ENCODE data around the gene MED17.
"Not testable (repeated sequence)": the region's sequence is repeated elsewhere in the genome, so short reads cannot be mapped to it uniquely, and the experiment has no call there.

The MED17 gene

DNA sequence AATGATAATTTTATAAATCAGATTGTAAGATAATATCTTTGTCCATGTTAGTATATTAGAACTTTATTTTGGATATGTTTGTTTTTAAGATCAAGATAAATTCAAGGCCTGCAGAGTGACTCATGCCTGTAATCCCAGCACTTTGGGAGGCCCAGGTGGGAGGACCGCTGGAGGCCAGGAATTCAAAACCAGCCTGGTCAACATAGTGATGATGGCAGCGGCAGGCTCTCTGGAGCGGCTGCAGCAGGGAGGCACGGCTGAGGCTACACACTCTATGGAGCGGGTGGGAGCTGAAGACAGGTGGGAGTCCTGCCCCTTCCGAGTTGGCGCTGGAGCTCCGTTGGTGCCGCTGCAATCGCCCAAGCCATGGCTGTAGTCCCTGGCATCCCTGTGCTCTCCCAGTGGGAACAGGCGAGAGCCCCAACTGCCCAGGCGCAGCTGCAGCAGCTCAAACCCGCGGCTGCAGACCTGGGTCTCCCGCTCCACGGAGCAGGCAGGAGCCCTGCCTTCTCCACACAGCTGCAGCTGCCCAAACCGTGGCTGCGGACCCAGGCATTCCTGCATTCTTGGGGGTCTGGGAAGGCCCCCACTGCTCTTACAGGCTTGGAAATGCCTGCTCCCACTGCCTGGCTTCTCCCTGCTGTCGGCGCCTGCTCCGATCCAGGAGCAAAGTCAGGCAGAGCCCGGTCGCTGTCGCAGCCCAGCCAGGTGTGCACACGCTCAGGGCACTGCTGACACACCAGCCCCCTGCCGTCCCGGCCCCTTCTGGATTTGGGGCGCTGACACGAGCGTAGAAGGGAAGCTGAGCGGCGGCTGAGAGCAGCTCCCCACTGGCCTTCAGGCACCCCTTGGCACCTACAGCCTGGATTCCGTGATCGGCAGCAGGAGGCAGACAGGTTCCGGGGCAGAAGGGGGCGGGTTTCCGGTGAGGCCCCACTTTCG, 25.9 kb upstream of the MED17 start:
- no peak for DNase-seq (ENCODE audit: low read depth, low spot score)

DNA sequence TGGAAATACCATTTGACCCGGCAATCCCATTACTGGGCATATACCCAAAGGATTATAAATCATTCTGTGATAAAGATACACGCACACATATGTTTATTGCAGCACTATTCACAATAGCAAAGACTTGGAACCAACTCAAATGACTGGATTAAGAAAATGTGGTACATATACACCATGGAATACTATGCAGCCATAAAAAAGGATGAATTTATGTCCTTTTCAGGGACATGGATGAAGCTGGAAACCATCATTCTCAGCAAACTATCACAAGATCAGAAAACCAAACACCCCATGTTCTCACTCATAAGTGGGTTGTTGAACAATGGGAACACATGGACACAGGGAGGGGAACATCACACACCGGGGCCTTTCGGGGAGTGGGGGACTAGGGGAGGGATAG, 25.0 kb upstream of the MED17 start:
- DNase-seq (ENCODE audit: low read depth, low spot score), result not testable (repeated sequence)

DNA sequence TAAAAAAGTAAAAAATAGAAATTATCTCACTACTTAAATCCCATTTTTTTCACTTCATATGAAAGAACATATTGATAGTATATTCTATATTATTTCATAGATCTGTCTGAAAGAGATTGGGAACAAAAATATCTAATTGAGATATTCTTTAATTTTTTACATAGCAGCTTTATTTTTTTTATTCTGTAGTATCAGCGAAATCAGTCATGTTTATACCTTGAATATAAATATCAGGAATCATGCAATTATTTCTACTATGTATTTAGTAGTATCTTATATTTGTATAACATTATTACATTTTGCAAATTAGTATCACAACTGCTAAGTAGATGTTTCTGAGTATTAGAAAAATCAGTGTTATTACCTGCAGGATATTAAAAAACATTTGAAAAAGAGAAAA, 22.2 kb upstream of the MED17 start:
- no peak for DNase-seq (ENCODE audit: low read depth, low spot score)

DNA sequence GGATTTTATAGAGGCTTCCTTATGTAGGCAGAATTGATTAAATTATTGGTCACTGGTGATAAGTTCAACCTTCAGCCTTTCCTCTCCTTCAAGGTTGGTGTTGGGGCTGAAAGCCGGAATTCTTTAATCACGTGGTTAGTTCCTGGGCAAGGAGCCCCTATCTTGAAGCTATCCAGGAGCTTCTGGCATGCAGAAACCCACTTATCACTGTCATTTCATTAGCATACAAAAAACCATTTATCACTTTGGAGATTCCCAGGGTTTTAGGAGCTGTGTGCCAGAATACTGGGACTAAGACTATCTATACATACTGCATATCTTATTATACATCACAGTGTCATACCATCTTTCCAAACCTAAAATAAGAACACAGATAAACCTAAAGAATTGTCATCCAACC, 18.5 kb upstream of the MED17 start:
- no peak for DNase-seq (ENCODE audit: low read depth, low spot score)

DNA sequence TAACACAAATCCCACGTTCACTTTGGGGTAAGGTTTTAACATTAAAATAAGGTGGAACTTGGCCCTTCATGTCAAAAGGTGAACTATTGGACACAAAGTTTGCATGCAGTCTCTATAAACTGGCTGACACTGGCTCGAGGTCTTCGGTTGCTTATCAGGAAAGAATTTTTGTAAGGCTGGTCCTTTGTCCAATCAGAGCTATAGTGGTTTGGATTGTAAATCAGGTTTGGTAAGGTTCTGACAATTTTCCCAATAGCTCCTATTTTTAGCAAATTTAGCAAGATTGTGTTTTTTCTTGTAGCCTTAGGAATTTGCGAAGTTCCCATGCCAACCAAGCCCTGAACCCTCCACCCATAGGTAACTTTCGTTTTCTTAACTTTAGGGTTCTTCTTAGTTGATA, 17.6 kb upstream of the MED17 start:
- no peak for DNase-seq (ENCODE audit: low read depth, low spot score)

DNA sequence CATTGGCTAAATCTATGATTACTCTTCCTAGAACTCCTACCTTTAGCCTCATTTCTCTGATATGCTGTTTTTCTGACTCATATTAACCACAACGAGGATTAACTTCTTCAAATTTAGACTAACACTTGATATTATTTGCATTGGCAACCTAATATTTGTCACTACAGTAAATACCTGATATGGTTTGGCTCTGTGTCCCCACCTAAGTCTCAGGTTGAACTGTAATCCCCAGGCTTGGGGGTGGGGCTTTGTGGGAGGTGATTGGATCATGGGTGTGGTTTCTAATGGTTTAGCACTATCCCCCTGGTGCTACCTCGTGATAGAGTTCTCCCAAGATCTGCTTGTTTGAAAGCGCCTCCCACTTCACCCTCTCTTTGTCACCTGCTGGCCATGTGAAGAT, 17.1 kb upstream of the MED17 start:
- DNase-seq (ENCODE audit: low read depth, low spot score), result no peak

DNA sequence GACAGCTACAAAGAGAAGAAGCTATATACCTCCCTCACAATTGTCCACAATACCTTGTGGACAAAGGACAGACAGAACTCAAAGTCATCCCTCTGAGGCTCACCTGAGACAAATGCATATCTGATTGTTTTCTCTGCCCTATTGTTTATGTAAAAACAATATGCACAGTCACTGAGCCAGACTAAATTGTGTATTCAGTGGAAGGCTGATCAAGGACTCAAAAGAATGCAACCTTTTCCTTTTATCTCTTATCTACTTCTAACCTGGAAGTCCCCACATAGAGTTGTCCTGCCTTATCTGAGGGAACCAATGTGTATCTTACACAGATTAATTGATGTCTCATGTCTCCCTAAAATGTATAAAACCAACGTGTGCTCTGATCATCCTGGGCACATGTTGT, 13.9 kb upstream of the MED17 start:
- DNase-seq (ENCODE audit: low read depth, low spot score), result no peak

DNA sequence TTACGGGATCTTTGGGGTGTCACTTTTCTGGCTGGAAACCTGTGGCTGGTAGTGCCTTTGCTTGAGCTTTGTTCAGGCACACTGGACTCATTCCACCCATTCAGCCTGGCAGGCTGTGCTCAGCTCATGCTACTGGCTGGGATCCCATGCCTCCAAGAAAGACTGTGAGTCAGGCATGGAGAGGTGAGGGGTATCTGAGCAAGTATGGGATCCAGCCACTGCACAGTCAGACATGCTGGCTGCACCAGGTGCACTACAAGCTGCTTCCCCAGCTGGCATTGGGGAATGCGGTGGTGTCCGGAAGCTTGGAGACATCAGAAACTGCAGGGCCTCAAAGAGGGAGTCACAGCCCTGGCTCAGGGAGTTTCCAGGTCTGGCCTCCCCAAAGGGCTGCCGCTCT, 12.0 kb upstream of the MED17 start:
- DNase-seq (ENCODE audit: low read depth, low spot score), result no peak

DNA sequence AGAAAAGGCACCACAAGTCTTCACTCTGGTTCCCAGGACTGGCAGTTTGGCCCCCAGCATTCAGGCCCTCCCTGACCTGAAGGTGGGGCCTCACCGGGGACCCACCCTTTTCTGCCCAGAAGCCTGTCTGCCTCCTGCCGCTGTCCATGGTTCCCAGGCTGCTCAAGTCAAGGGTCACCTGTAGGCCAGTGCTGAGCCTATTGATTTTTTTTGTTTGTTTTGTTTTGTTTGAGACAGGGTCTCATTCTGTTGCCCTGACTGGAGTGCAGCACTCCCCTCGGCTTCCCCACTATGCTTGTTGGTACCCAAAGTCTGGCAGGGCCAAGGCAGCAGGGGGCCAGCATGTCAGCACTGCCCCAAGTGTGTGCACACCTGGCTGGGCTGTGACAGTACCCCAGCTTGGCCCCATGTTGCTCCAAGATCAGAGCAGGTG, 11.0 kb upstream of the MED17 start:
- DNase-seq (ENCODE audit: low read depth, low spot score), result no peak

DNA sequence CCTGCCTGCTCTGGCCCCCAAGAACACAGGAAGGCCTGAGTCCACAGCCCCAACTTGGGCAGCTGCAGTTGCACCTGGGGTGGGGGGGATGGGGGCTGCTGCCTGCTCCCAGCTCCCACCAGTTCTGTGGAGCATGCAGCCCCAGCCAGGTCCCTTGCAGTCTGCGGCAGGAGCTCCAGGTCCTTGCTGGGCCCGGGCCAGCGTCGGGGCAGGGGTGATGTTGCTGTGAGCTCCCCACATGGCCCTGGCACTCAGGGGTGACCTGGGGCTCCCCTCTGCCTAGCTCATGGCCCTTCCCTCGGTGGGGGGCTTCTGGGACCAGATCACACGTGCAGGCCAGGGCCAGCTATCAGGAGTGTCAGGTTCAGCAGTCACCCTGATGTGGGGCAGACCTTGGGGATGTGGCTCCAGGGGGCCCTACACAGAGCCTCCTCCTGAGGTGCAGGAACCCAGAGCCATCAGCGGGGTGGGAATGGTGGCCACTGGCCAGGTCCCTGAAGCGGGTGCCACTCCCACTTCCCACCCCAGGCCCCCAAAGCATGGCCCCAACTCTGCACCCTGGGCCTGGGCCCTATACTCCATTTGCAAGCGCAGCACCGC, 10.4 kb upstream of the MED17 start:
- DNase-seq (ENCODE audit: low read depth, low spot score), result no peak

DNA sequence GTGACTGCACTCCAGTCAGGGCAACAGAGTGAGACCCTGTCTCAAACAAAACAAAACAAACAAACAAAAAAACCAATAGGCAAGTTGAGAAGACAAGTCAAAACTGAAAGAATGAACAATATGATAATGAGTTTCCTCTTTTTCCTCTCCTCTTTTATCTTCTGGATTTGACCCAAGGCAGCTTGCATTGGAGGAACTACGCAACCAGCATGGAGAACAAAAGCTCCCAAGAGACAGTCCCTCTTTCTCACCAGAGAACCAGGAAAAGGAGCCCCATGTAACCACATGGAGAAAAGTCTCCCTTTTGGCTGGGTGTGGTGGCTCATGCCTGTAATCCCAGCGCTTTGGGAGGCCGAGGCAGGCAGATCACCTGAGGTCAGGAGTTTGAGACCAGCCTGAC, 9.5 kb upstream of the MED17 start:
- not testable (repeated sequence) for DNase-seq (ENCODE audit: low read depth, low spot score)

DNA sequence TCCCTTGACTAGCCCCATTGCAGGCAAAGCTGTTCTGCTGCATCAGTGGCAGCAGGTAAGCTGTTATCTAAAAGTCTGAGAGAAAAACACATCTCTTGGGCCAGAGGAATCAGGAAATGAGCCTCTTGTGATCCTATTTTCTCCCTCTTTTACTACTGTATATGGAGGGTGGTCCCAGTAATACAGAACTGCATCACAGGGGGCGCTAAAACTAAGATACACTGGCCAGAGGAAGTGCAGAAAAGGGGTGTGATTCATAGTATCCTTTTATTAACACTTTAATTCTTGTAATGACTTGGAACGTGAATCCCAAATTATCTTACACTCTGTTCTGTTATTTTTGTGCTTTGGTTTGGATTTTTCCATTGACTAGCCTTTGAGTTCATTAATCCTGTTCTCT, 8.8 kb upstream of the MED17 start:
- DNase-seq (ENCODE audit: low read depth, low spot score), result no peak

DNA sequence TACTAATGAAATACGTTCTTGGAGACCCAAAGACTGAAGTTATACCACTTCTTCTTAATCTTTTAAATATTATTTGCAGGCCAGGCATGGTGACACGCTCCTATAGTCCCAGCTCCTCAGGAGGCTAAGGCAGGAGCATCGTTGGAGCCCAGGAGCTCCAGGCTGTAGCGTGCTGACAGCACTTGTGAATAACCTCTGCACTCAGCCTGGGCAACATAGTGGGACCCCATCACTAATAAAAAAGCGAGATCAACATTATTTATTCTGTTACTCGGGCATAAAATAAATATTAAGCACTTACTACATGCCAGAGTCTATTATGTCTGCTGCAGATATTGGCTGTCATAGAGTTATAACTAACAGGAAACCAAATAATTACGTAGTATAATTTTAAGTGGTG, 720 bp upstream of the MED17 start:
- DNase-seq (ENCODE audit: low read depth, low spot score), result no peak

DNA sequence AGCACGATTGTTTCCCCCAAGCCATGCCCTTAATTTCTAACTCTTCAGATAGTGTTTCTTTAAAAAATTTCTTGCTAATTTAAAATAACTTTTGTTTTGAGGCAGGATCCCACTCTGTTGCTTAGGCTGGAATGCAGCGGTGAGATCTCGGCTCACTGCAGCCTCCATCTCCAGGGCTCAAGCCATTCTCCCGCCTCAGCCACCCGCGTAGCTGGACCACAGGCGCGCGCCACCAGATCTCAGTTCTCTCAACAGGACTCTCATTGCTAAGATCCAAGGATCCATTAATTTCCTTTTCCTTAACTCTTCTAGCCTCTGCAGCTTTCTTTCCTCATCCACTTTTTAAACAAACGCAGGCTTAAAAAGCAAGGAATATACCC, 327 bp upstream of the MED17 start:
- DNase-seq (ENCODE audit: low read depth, low spot score), result no peak

DNA sequence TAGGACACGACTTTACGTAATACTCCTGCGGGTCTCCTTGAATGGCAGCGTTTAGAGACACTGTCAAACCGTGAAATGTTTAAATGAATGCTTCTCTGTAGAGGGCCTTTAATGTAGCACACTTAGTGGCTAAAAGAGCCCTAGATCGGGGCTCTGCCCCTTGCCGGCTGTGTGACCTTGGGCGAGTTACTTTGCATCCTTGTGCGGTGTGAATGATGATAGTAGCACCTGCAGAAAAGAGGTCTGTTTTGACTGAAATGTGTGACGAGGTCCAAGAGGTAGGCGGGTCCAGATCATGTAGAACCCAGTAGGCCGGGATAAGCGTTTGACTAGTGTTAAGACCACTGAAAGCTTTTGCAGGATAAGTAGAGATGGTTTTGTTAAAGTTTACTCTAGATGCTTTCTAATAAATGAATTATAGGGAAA, 866 bp downstream of the MED17 start:
- no peak for DNase-seq (ENCODE audit: low read depth, low spot score)

DNA sequence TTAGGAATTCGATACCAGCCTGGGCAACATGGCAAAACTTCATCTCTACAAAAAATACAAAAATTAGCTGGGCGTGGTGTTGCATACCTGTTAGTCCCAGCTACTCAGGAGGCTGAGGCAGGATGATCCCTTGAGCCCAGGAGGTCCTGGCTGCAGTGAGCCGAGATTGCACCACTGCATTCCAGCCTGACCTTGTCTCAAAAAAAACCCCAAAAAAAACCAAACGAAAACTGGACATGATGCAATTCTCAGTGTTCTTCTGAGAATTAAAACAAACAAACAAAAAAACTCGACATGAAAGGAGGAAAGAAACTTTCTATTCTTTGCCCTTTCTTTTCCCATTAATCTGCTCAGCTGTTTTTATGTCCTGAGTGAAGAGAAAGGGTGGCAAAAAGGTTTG, 7.4 kb downstream of the MED17 start:
- no peak for DNase-seq (ENCODE audit: low read depth, low spot score)

DNA sequence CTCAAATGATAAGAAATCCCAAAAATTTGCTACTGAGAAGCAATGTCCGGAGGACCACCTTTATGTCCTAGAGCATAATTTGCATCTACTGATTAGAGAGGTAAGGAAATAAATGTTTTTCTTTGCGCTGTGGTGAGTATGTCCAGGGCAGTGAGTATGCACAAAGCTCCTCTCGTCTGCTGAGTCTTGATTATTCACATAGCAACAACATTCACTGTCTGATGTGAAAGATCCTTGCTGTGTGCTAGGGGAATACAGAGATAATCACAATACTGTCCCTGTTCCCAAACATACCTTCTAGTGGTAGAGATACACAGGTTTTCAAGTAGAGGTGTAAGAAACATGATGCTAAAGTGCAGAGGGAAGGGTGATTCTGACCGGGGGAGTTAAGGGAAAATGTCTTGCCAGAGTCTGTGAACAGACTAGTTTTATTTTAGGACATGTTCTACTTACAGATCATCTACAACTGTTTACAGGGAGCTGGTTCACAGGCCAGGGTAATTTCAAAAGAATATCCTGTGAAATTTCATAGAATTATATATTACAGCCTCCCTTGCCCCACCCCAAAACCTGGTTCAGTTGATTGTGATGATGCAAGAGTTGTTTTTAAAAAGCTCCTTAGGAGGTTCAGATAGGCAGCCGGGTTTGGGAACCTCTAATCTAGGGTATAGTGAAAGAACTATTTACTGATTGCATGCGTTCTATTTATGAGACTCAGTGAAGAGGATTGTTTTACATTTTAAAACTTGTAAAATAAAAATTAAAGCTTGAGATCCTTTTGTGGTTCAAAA, 12.6 kb downstream of the MED17 start:
- no peak for DNase-seq (ENCODE audit: low read depth, low spot score)

DNA sequence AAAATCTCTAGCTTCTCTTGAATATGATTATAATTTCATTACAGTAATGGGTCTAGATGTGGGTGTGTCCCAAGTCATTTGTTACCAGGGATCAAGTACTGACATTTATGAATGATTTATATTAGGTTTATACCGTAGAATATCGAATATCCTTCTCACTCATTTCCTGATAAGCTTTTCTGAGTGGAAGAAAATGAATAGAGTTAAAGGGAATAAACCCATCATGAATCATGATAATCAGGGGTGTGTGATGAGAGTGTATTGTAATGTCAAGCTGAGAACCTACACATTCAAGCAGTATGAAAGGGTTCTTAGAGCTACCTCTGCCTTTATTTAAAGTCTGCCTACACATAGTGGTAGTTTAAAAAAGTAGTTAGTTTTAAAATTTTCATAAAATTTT, 17.3 kb downstream of the MED17 start:
- no peak for DNase-seq (ENCODE audit: low read depth, low spot score)

DNA sequence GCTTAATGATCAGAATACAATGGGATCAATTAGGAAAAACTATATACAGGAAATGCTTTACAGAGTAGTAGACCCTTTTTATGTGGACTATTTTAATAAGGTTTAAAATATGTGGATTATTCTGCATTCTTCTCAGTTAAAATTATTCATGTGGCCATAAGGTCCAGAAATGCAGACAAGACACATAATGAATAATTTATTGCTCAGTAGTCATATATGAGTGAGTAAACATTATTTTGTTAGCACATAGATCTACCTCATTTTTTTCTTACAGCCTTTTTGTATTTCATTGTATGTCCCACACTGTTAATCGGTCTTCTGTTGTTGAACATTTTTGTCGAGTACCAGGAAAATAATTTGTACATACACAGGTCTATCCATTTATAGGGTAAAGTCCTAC, 20.8 kb downstream of the MED17 start:
- DNase-seq (ENCODE audit: low read depth, low spot score), result no peak

DNA sequence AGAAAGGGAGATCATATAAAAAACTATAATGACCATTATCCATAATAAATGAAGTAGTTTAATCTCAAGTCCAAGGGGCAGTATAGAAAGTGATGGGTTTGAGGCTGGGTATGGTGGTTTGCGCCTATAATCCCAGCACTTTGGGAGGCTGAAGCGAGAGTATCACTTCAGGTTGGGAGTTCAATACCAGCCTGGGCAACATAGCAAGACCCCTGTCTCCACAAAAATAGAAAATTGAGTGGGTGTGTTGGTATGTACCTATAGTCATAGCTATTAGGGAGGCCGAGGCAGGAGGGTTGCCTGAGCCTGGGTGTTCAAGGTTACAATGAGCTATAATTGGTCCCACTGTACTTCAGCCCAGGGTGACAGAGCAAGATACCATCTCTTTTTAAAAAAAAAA, 23.9 kb downstream of the MED17 start:
- no peak for DNase-seq (ENCODE audit: low read depth, low spot score)

DNA sequence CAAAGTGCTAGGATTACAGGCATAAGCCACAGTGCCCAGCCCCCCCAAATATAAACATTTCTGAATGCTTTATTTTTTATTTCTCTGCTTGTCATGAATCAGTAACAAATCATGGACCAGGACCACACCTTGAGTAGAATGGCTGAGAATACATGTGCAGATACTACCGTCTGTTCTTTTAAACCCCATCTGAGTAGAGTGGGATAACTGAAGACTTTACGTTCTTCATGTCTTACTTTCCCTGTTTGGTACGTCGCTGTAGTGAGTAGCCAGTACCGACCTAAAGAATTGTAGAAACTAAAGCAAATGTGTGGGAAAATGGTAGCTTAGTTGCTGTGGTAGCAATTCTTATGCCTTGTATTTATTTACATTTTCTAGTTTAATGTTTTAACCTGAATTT, 29.9 kb downstream of the MED17 start:
- no peak for DNase-seq (ENCODE audit: low read depth, low spot score)

DNA sequence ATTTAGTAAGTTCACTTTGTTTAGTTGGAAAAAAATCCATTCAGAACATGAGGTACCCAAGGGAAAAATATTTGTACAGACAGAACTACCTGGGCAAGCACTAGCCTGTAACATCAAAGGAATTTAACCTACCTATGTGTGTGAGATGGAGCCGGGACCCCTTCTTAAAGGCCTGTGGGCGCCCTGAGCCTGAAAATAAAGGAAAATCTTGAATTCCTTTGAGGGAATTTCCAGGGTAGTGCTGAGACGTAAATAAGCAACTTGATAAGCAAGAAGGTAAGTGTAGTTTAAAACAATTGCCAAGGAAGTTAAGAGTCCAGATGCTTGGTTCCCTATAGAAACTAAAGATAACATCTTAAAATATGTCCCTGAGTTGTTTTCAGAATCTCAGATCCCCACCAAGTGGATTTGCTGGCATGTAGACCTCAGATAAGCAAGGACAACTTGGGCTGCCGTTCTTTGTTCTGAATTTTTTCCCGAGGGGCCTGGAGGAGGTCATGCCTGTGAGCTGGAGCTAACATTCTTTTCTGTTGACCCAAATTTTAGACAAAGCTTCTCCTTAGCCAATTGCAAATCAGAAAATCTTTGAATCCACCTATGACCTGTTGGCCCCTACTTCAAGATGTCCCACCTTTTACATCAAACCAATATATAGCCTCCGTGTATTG, 31.0 kb downstream of the MED17 start:
- DNase-seq (ENCODE audit: low read depth, low spot score), result no peak
